GM21381 (cell line): ENCODE results near the gene COX6A2.
"Not testable (repeated sequence)": the region's sequence is repeated elsewhere in the genome, so short reads cannot be mapped to it uniquely, and the experiment has no call there.

Experiments used
- ATAC-seq: cut with Tn5 transposase; IDR thresholded peaks from one replicate; pipeline ENCODE4 v1.9.1; 2021; ENCODE audit warnings: mild to moderate bottlenecking, moderate library complexity; ENCODE audit not compliant: unreplicated experiment

The COX6A2 gene

DNA sequence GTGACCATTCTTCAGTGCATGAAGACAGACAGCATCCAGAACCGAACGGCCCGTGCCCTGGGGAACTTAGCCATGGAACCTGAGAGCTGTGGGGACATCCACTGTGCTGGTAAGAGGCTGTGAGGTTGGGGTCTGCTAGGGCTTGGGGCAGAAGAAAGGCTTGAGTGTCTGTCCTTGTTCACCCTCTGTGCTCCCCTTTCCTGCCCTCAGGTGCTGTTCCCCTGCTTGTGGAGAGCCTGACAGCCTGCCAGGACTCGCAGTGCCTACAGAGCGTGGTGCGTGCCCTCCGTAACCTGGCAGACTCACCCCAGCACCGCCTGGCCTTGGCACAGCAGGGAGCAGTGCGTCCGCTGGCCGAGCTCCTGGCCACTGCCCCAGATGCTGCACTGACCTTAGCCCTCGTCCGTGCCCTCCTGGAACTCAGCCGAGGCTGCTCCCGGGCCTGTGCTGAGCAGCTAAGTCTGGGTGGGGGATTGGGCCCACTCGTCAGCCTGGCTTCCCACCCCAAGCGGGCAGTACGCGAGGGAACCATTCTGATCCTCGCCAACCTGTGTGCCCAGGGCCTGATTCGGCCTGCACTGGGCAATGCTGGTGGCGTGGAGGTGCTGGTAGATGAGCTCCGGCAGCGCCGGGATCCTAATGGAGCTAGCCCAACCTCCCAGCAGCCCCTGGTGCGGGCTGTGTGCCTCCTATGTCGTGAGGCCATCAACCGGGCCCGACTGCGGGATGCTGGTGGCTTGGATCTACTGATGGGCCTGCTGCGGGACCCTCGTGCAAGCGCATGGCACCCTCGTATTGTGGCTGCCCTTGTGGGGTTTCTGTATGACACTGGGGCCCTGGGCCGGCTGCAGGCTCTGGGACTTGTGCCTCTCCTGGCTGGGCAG is 34.0 kb upstream of the COX6A2 start:
- ATAC-seq = no peak

DNA sequence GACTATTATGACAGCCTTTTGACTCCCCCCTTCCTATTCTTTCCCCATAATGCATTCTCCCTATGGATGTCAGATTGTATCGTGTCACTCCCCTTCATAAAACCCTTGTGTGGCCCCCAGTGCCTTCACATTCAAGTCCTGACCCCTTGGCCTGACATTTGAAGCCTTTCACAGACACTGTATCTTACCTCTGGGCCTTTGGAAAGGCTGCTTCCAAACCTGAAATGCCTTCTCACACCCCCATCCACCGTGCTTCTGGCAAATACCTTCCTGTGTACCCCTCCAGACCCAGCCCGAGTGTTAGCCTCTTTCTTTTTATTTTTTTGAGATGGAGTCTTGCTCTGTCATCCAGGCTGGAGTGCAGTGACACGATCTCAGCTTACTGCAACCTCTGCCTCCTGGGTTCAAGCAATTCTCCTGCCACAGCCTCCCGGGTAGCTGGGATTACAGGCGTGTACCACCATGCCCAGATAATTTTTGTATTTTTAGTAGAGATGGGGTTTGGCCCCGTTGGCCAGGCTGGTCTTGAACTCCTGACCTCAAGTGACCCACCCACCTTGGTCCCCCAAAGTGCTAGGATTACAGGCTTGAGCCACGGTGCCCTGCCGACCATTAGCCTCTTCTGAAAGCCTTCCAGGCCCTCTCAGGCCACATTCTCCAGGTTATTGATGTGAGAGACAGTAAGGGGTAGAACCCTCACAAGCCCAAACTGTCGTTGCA is 33.2 kb upstream of the COX6A2 start:
- ATAC-seq = no peak

DNA sequence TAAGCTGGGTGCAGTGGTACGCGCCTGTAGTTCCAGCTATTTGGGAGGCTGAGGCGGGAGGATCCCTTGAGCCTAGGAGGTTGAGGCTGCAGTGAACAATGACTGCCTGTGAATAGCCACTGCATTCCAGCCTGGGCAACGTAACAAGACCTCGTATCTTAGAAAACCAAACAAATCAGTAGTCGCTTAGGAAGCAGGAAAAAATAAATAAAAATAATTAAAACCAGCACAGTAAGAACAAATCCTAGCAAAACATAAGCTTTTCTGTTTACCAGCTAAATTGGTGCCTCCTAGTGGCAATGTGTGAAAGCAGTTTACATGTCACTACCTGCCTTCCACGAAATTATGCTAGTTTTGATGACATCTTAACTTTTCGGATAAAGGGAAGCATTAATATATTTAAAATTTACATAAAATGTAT is 32.4 kb upstream of the COX6A2 start:
- no peak for ATAC-seq

DNA sequence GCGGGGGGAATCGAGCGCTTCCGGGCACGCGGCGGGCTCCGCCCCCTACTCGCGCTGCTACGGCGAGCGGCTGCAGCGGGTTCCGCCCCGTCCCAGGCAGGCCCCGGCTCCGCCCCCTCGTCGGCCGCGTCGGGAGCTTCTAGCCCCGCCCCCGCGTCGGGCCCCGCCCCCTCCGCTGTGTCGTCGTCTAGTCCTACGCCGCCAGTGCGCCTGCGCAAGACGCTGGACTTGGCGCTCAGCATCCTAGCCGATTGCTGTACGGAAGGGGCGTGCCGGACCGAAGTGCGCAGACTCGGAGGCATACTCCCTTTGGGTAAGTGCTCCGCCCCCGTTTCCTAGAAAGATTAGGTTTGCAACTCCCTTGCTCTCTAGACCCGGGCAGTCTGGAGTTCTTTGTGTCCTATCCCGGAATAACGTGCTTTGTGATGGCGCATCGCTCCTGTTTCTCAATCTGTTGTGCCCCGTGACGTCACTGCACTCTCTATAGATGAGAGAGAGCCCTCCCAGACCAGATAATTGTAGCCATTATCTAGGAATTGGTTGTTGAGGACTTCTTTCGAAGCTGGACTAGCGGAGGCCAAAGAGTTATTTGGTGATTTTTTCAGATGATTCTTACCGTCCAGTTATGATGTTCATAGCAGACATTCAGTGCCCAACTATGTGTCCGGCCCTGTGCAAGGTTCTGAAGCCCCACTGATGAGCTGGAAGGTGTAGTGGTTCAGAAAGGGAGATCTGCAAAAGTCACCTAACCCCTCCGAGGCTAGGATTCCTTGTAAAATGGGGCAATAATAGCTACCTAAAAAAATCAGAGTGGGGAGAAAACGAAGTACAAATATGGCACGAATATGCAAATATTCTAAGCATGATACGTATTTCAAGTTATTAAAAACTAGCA is 31.8 kb upstream of the COX6A2 start:
- peak; percentile 73 for ATAC-seq

DNA sequence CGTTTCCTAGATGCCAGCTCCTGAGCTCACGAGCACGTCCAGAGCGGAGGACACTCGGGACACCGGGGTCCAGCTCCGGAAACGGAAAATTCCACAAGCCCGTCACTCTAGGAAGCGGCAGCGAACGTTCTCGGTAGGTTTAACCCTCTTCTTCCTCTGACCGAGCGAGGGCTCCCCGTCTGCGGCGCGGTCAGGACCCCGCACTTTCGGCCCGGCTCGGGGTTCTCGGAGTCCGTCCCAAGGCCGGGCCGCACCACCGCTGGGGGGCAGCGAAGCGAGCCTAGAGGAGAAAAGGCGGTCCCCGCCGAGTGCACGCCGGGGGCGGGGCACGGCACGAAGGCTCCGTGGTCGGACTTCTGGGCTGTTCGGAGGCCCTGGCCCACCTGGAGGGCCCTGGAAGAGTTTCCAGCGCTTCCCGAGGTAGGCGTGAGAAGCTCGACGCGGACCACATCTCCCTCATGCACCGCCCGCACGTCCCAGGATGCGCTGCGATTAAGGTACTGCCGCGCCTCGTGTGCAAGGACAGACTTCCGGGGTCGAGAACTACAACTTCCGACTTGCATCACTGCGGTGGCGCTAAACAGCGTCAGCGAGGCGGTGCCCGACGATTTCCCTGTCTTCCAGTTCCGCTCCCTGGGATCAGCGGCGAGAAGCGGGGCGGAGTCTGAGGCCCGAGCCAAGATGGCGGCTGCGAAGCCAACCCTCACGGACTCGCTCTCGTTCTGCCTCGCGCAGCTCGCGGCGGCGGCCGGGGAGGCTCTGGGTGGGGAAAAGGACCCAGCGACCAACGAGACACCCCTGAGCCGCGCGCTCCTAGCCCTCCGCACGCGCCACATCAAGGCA is 30.9 kb upstream of the COX6A2 start, which contains the start of gene ARMC5:
Gene ARMC5 (plus strand): TSS at position 658 of the 843 bp plus-strand sequence. CDS start 24 bp downstream, at position 682.
- ATAC-seq = peak; percentile 69

DNA sequence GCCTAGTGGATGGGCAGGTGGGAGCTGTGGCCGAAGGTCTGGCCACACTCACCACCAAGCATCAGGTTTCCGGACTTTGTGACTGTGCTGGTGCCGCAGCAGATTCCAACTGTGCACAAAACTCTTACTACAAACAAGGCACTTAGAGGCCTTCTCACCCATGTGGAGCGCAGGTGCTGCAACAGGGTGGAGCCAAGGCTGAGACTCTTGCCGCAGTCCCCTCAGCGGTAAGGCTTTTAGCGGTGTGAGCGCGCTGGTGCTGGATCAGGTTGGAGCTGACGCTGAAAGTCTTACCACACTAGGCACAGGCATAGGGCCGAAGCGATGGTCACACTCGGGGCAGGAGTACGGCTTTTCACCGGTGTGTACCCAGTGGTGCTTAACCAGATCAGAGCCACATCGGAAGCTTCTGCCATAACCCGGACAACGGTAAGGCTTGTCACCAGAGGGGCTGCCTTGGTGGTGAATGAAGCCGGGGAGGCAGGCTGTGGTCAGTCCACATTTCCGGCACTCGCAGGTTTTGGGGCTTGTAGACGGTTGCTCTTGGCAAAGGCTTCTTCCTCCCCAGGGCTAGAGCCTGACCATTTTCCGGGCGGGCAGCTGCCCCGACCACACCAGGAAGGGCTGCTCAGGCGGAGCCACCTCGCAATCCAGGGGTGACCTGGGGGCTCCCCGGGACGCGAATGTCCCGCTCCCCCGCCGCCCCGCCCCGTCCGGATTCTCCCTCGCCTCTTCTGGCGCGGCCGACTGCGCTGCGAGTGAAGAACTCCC is 30.1 kb upstream of the COX6A2 start:
- no peak for ATAC-seq

DNA sequence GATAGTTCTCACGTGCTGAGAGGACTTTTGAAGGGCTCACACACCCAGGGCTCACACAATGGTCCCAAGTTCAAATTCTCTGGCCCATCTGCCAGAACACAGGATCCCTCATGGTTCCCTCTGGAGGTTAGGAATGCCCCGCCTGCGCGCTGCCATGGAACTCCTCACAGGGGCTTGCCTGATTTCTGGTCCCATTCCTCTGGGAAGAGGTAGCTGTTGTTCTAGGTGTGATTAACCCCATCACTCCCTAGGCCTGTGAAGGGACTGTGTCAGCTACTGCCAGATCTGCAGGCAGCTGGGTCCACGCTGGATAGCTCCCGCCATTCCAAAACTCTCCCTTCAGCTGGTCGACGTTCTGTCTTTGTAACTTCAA is 28.8 kb upstream of the COX6A2 start:
- ATAC-seq = no peak

DNA sequence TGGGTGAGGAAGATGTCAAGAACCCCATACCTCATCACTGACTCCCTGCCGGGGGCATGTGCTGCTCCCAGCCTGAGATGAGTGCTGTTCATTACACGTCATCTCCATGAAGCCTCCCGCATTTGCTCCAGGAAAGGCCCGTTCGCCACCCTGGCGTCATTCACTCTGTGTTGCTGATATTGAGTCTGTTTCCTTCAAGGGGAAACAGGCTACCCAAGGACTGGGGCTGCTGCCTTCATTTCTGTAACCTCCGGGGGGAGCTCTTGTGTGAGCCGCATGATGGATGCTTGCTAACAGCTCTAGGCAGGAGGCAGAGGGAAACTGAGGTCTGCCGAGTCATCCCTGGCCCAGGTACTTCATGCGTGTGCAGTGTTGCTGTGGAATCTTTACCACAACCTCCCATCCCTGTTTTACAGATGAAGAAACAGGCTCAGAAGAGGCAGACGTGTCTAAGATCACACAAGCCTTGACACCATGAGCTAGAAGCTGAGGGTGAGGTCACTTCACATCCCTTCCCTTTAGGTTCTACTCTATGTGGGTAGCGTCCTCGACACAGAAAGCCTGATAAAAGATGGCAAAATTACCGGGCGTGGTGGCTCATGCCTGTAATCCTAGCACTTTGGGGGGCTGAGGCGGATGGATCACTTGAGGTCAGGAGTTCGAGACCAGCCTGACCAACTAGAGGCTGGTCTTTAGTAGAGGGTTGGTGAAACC is 27.6 kb upstream of the COX6A2 start:
- no peak for ATAC-seq

DNA sequence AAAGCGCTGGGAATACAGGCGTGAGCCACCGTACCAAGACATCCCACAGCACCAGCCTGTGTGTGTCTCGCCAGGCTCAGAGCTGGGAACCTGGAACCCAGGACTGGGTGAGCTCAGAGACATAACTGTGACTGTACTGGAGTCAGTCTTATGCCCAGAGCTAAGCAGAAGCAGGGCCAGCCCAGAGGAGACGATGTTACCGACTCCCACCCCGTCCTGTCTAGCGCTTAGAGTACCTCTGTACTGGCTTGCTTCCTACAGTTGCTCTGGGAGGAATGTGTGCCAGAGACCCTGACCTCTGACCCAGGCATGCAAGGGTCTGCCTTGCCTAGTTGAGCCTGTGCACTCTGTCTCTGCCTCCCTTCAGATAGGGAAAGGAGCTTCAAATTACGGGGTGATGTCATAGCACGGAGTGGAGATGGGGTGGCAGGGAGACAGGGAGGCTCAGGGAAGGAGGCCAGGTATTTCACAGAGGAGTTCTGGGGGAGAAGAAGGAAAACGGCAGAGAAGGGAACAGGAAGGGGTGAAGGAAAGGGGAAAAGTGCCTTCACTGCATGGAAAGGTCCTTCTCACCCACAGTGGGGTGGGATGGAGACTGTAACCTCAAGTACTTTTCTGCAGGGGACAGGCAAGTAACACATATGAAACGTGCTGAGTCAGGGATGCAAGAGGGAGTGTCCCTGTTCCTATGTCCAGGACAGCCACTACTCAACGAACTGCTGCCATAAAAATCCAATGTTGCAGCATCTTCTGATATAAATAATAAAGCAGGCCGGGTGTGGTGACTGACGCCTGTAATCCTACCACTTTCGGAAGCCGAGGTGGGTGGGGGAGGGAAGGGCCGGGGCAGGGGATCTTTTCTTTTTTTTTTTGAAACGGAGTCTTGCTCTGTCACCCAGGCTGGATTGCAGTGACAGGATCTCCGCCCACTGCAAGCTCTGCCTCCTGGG is 25.4 kb upstream of the COX6A2 start:
- ATAC-seq = no peak

DNA sequence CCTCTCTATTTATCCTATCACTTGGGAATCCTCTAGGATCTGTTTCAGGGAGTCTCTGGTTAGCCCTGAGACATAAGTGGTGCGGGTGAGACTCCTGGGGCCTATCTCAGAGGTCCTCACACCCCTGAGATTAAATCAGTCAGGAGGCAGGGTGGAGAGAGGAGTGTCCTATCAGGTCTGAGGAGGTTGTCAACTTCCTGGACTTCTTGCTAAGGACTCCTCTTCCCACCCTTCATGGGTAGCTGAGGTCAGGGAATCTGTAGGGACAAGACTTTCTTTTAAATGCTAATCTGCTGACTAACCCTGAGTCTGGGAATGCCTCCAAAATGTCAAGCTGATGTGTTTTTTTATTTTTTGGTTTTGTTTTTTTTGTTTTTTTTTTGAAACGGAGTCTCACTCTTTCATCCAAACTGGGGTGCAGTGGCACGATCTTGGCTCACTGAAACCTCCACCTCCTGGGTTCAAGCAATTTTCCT is 24.5 kb upstream of the COX6A2 start:
- ATAC-seq = no peak

DNA sequence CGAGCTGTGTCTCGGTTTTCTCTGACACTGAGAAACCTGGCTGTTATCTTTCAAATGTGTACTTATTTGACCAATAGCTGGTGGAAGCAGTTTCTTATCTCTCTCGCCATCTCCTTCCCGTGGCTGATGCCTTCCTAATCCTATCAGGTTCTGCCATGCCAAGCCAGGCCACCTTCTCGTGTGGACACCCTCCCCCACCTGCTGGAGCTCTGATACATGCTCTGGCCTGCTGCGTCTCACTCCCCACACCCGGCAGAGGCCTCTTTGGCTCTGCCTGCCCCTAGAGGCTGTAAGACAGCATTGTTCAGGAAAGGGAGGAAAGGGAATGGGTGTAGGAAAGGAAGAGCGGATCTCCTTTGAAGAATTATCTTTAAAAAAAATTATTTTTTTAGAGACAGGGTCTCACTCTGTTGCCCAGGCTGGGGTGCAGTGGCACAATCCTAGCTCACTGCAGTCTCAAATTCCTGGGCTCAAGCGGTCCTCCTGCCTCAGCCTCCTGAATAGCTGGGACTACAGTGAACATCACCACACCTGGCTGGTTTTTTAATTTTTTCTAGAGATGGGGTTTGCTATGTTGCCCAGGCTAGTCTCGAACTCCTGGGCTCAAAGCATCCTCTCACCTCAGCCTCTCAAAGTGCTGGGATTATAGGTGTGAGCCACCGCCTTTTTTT is 23.7 kb upstream of the COX6A2 start:
- ATAC-seq = no peak

DNA sequence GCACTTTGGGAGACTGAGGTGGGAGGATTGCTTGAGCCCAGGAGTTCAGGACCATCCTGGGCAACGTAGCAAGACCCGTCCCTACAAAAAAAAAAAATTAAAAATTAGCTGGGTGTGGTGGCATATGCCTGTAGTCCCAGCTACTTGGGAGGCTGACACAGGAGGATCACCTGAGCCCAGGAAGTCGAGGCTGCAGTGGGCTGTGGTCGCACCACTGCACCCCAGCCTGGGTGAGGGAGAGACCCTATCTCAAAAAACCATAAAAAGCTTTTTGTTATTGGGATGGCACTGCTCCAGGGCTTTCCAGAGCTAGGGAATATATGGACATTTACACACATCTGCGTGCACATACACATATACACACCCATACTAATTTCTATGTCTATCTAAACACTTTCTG is 23.0 kb upstream of the COX6A2 start:
- ATAC-seq = no peak

DNA sequence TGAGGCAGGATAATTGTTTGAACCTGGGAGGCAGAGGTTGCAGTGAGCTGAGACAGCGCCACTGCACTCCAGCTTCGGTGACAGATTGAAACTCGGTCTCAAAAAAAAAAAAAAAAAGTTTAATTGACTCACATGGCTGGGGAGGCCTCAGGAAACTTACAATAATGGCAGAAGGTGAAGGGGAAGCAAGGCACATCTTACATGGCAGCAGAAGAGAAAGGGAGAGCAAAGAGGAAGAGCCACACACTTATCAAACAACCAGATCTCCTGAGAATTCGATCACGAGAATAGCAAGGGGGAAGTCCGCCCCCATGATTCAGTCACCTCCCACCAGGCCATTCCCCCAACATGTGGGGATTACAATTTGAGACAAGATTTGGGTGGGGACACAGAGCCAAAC is 17.8 kb upstream of the COX6A2 start:
- ATAC-seq = not testable (repeated sequence)

DNA sequence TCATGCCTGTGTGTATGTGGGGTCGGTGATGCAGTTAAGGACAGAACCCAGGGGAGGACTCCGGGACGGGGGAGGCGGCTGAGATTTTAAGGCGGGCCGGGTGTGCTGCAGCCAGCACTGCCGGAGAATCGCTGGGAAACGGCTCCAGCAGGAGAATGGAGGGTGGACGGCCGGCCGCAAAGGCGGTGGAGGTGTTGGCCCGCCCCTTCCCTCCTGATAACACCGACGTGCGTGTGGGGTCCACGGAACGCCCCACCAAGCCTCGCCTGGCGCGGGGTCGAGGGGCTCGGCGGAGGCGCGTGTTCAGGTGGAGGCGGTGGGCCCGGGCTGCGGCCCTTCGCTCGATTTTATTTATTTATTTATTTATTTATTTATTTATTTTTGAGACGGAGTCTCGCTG is 13.8 kb upstream of the COX6A2 start:
- ATAC-seq = no peak

DNA sequence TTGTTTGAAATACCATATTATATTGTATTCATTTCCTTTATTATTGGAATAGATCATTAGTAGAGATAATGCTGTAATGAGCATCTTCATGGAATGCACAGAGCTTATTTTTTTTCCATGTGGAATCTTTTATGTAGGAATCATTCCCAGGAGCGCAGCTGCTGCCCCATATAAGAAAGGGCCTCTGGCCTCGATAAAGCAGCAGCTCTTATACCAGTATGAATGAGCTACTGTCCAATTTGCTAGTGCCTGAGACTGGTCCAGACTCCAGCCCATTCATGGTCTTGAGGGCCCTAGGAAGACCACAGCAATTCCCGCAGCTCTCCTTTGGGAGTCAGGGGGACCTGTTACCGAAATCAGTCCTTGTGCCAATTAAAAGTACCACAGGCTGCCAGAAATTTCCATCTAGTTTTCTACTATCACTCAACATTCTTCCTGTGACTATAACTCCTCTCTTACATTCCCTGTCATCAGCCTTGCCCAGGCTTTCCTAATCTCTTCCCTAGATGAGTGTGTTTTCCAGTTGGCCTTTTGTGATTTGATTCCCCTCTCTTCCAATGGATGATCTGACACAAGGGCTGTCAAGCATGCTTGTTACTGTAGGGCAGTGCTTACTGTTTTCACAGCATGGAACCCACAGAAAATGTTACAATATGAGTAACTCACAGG is 12.5 kb upstream of the COX6A2 start:
- no peak for ATAC-seq

DNA sequence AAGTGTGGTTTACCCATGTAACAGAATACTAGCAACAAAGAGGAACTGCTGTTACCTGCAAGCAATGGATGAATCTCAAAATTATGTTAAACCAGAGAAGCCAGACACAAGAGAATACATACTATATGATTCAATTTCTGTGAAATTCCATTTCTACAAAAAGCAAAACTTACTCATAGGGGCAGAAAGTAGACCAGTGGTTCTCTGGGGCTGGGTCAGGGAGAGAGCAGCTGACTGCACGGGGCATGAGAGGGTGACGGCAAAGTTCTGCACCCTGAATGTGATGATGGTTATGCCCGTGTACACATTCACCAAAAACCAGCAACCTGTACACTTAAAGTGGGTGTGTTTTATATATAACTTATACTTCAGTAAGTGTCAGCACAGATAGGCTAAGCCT is 11.4 kb upstream of the COX6A2 start:
- ATAC-seq = no peak

DNA sequence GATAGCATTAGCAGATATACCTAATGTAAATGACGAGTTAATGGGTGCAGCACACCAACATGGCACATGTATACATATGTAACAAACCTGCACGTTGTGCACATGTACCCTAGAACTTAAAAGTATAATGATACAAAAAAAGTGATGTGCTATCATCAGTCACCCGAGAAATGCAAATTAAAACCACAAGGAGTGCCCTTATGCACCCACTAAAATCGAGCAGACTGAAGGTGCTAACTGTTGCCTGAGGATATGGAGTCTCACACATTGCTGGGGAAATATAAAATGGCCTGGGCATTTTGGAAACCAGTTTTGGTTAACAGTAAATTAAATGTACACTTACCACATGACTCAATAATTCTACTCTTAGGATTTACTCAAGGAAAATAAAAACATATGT is 10.9 kb upstream of the COX6A2 start:
- ATAC-seq = not testable (repeated sequence)
